Measurements from ENCODE around the gene PDE1A.
A peak's percentile ranks its signal among the peaks of the same experiment; 100 is the strongest.
"Not testable (repeated sequence)": the region's sequence is repeated elsewhere in the genome, so short reads cannot be mapped to it uniquely, and the experiment has no call there.

PDE1A gene

DNA sequence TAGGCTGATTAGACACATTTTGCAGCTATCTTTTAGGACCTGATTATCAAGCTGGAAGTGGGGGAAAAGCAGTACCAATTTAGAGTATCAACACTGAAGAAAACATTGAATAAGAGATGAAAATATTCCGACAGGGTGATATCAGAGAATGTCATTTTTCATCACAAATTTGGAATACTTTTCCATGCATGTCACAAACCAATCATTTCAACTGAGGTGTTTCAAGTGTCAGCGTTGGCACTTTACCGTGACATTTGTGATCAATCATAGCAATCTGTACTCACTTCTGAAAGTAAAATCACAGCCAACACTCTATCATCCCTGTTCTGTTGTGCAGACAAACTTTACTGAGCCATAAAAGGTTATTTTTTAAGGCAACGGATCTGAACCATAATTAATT lies 75.4 kb downstream of the PDE1A start:
- no peak for DNase-seq

DNA sequence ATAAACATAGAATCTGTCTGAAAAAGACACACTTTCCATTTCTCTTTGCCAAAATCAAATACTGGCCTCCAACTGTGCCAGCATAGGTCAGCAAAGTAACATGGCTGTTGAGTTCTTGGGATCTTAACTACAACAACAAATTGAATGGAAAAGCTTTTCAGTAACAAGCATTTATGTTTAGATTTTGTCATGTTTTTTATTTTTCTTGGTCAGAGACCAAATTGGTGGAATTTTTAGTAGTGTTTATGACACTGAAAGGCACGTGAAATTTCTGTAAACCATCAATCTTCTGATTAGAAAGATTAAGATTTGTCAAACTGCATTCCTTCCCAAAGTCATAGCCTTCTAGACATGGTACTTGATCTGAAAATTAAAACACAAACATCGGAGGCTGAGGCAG lies 77.6 kb downstream of the PDE1A start:
- no peak for DNase-seq

DNA sequence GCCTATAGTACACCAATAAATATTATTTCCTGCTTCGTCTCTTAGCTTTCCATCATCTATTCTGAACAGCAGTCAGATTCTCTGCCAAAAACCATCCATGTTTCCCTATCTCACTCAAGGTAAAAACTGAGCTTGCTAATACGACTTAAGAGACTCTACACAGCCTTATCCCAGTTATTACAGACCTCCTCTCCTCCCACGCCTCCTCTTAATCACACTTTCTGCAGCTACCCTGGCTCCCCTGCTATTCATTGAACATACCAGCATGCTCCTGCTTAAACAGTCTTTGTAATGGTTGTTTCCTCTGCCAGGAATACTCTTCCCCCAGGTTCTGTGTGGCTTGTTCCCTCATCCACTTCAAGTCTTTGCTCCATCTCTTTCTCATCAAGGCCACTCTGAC lies 81.5 kb downstream of the PDE1A start:
- DNase-seq, result peak; percentile 39

DNA sequence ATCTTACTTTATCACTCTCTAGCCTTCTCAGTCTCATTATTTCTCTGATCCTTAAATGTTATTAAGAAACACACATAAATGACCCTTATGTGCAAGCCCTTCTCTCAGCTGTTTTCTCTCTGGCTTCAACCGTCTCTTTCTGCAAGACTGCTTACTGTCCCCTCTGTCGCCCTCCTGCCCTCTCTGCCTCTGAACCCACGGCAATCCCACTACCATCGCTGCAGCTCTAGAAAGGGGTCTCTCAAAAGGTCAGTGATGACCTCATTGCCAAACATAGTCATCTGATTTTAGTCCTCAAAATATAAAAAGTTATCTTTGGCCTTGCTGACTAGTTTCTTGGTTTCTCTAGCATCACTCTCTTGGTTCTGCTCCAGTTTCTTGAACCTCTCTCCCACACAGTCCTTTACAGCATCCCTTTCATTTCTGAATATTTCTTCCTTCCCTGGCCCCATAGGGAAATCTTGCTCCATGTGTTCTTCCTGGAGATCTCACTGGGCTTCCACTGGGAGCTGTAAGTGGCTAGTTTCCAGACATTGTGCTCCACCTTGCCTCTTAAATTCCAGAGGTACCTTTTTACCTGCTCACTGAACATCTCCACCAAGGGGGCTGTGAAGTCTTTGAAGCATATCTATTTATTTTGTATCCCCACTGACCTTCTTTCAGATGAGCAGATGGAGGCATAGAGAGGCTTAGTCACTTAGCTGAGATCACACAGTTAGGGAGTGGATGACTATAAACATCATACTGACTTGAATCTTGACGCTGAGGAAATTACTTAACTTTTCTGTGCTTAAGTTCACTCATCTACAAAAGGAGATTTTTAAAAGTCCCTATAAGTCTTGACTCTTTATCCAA lies 96.2 kb downstream of the PDE1A start:
- peak; percentile 98 for DNase-seq

DNA sequence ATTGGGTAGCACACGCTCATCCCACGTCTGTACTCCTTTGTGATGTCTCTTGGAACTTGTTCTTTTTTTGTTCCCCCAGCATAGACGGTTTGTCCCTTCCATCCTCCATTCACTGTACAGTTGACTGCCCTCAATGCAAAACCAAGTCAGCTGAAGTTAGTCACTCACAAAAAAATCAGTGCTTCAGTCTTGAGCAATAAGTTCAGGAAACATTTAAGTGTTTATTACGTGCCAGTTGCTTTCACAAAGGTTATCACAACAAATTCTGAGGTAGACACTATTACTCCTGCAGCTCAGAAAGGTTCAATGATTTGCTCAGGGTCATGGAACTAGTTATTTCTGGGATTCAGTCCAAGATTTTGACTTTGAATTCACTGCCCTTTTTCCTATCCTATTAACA lies 102.2 kb downstream of the PDE1A start:
- DNase-seq, result peak; percentile 99

DNA sequence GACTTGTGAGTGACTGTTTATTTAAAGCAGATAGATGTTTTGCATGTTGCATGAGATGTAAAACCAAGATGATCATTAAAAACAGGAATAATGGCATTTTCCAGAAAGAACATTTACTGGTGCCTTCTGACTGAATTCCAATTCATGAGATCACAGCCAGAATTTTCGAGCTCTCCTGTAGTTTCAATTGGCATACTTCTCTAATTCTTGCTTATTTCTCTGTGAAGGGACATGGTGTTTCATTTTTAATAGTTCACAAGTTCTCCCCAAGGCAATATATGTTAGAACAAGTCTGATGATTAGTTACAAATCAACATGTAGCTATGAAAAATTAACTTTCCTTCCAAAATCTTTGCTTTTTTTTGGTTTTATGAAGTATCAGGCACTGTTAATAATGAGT lies 105.7 kb downstream of the PDE1A start:
- no peak for DNase-seq

DNA sequence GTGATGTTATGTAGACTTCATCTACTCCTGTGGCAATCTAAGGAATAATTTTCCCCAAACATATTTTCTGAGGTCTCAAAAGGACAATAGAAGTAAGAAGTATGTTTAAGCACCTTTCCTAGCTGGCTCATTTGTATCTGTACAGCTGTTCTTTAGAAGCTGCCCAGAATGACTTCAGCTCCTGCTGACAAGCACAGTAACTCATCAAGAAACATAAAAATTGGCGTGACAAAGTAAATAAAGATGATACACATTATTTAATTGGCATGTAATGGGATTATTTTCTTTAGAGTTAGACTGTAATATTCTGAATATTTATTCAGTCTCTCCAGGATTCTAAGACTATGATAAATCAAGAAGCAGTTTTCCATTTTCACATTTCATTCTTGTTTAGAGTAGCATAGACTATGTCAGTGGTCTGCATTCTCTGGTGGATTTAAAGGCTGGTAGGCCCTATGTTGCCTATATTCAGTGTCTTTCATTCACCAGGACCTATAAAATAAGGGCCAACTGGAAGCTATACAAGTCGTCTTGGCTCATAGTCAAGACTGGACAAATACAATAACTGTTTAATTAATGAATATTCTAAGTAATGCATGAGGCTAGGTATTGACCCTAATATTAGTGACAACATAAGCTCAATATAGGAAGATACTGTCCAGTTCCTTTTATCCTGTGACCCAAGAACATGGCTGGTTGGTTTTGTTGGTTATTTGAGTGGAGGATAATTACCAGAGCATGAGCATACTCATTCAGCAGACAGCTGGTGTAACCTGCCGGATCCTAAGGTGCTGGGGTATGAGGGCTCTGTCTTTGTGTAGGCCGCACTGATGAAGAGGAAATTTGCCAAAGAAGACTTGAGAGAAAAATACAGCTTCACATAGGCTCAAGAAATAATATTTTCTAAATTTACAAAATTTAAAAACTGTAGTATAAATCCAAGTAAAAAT lies 107.0 kb downstream of the PDE1A start:
- DNase-seq, result no peak

DNA sequence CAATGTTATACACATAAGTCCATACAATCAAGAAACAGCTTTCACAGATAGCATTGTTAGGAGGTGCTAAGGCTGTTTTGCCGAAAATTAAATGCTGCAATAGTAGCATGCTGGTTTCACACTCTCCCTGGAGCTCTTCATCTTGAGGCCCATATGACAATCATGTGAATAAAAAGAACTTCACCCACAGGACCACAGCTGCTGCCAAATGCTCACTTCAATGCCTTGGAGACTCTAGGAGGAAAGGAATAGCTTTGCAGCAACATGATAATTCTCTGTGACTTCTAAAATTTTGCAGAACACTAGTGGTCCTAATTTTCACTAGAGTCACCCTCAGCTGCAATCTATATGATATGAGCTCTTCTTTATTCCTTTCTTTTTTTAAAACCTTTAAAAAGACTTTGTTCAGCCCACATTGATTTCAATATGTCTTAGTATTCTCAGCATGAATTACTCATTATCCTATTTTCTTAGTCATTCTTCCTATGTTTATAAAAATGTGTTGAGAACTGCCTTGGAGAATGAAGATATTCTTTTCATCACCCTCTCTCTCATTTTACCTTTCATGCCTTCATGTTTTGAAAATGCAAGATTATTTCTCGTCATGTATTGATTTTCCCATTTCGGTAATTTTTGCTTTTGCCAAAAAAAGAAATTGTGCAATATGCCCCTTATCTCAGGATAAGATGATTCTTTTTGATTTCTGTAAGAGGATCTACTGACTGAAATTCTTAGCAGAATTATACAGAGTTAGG lies 108.2 kb downstream of the PDE1A start:
- DNase-seq, result no peak

DNA sequence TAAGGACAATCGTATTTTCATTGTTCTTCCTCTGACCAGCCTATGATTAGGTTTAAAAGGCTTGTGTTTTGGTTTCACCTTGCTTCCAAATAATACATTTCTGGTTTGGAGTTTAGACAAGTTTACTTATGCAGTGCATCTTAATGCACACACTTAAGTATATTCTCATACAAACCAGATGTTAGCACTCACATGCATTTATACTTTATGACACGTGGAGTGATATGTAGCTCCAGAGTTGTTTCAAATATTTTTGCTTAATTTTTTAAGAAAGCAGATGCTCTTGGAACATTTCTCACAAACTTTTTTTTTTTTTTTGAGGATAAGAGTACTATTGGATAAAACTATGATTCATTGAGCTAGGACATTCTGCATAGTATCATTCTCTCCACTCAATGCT lies 109.9 kb downstream of the PDE1A start:
- no peak for DNase-seq

DNA sequence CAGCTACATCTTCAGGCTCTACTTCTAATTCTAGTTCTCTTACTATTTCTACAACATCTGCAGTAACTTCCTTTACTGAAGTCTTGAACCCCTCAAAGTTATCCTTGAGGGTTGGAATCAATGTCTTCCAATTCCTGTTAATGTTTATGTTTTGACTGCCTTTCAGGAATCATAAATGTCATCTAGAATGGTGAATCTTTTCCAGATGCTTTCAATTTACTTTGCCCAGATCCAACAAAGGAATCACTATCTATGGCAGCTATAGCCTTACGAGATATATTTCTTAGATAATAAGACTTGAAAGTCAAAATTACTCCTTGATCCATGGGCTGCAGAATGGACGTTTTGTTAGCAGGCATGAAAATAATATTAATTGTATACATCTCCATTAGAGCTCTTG lies 123.9 kb downstream of the PDE1A start:
- DNase-seq, result no peak

DNA sequence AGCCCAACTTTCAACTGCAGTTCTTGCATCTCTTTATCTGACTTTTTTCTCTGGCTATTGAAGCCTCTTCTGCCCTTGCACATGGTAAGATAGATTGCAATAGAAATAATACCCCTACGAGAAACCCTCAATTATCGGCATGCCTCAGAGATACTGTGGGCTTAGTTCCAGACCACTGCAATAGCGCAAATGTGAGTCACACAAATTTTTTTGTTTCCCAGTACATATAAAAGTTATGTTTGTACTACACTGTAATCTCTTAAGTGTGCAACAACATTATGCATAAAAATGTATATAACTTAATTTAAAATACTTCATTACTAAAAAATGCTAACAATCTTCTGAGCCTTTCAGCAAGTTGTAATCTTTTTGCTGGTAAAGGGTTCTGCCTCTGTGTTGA lies 124.7 kb downstream of the PDE1A start:
- peak; percentile 43 for DNase-seq

DNA sequence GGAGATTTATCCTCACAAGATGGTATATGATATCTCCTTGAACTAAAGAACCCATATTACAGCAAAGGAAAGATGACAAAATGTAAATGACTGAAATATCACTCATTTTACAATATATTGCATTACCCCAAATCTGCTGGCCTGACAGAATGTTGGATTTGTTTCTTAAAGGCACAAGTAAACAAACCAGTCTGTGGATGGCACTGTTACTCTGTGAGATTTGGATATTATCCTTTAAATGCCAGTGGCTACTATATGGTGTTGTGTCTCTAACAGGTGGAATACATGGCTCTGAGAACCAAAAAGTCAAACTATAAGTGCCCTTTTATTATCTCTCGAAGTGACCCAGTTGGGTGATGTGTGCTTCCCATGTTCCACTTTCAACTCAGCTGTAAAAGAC lies 125.7 kb downstream of the PDE1A start:
- DNase-seq, result no peak

DNA sequence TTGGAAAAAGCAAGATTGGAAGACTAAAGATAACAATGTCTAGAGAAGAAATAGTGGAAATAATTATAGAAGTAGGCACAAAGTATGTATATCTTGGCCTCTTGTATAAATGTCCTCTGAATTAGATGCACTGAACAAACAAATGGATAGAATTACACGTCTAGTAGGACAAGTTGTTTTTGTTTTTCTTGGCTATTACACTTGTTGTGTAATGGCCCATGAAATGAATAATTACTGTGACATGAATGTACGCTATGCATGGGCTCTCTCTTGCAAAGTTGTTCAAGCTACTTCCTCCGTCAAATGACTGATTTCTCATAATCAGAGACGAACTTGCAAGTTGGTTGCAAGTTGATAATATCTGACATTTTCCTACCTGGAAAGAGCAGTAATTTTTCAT lies 126.2 kb downstream of the PDE1A start:
- DNase-seq, result peak; percentile 70

DNA sequence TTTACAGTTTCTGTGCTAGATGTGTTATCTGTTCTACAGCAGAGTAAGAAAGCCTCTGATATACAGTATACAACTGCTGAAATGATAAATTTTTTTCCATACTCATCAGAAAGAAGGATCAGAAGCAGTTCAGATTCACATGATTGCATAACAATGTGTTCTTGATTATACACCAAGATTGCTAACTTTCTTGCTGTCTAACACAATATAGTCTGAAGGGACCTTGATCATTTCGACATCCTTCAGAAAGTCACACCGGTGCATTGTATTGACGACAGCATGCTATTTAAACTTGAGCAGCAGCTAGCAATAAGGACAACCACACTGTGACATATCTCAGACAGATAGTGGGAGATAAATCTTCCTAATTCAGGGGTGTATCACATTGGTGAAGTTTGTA lies 127.2 kb downstream of the PDE1A start:
- DNase-seq, result no peak

DNA sequence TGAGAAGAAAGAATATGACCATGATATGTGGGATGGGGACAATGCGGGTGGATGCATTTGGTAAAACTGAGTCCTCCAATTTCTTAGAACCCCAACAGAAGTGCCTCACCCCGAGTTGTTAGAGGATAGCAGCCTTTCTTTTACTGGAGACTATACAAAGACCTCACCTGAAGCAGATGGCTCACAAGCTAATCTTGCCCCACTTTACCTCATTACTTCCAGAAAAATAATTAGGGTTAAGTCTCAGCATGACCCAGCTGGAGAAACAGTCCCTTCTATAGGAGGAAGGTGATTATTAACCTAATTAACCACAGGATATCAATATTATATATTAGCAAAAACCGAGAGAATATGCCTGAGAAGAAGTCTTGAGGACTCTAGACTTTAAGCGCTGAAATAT lies 128.4 kb downstream of the PDE1A start:
- DNase-seq, result no peak

DNA sequence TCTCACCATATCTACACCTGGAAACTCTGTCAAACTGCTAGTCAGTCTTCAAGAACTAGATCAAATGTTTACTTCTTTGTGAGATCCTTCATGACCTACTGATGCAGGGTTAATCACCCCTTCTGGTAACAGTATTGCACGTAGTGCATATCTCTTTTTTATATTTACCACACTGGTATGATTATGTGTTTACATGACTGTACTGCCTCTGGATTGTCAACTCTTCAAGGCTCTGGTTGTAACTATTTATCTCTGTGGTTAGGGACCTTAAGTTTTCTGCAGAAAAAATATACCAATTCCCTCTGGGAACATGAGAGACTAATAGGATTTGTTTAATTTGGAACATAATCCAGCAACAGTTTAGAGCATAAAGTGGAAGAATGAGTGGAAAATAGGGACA lies 135.5 kb downstream of the PDE1A start:
- no peak for DNase-seq

DNA sequence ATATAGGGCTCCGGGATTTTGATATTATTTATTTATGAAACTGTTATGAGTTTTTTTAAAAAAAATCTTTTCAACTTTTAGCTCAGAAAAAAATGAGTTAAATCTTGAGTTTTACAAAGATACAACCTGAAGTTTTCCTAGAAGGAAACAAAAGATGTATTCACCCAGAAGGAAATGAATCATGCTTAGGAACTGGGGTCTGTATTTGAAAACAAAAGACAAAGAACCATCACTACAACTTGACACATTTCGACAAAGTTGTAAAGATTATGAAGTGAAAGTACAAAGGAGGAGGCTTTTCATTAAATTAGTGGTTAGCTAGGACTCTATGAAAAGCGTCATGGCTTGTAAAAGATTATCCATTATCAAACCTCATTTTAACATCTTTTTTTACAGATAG lies 143.3 kb downstream of the PDE1A start:
- no peak for DNase-seq

DNA sequence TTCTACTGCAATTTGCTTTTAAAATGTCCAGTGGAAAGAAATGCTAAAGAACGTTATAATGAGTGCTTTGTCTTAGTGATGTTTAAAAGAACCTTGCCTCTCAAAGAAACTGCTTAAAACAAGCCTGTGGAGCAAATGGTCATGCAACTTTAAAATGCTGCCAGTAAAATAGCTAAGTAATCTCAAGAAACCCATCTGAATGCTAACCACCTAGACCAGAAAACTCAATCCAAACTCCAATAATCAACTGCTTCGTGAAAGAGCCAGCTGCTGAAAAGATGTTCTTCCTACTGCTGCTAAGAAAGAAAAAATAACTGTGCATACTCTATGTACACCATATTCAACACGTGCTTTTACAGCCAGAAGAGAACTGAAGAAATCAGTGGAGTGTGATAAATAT lies 145.6 kb downstream of the PDE1A start:
- DNase-seq, result no peak

DNA sequence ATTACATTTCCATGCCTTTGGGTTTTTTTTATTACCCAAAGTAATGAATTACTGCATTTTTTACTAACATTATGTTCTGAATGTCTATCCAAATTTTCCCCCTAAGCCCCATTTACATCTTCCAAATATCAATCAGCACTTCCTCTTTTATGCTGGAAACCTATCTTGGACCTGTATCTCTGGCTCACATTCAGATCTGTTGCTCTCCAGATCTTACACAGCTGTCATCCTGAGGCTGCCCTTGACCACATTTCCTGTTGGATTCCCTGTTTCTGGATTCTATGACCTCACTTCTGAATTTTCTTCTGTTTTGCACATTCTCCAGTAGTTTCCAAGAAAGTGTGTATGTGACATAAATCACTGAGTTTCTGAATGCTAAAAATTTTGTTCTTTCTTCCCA lies 146.7 kb downstream of the PDE1A start:
- DNase-seq, result peak; percentile 19

DNA sequence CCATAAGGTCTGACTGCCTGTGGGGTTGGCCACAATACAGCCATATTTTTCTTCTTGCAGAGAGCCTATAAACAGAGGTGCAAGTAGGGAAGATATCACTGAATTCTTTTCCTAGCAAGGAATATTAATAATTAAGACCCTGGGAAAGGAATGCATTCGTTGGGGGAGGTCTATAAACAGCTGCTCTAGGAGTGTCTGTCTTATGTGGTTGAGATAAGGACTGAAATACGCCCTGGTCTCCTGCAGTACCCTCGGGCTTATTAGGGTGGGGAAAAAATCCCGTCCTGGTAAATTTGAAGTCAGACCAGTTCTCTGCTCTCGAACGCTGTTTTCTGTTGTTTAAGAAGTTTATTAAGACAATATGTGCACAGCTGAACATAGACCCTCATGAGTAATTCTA lies 150.2 kb downstream of the PDE1A start:
- not testable (repeated sequence) for DNase-seq

DNA sequence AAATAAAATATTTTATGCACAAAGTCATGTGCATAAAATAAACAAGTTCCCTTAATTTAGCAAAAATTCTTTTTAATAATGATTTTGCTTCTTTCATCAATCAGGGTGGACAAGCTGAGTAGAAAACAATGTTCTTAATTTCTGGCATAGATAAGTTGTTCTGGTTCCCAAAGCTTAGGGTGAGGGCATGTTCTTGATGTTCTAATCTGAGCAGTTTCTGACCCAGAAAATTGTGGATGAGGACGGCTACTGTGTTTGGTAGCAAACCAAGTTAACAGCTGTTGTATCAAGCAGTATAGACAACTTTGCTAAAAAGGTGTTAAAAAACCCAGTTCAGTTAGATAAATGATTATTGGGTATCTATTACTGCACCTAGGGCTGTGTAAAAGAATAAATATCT lies 158.9 kb downstream of the PDE1A start:
- DNase-seq, result no peak

DNA sequence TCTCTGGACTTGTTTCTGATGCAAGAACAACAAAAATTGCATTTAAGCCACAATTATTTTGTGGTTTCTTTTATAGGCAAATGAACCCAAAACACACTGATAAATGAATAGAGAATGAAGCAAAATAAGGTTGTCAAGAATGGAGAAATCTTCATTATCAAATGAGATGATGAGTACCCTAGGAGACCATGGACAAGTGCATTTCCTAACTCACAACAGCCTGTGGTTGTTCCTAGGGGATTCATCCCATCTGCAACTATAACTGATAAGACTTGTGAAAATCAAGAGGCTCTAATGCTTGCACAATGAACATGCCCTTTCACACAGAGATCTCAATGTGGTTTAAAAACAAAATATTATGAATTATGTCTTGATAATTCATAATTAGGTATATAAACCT lies 159.9 kb downstream of the PDE1A start:
- DNase-seq, result no peak

DNA sequence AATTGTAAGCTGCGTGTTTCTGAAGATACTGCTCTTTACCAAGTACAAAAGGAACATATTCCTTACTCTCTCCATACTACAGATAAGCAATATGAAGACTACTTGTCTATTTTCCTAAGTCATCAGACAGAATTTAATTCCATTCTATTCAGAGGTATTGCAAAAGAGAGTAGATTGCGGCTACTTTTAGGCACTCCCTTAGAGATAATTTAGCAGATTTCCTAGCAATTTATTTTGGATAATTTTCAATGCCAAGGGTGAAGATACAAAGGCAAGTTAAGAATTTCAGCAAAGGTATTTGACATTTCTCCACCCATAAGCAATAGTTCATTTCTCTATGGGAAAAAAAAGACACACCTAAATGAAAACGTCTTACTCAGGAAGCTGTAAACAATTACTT lies 161.1 kb downstream of the PDE1A start:
- no peak for DNase-seq
